K562 (cell line): ENCODE results near the gene LCN1. TPM values are rescaled to one million over a fixed set of nuclear protein-coding genes. Genes with fewer than 3 reads are reported as not detected.
A peak's percentile ranks its signal among the peaks of the same experiment; 100 is the strongest.

Source experiments
- ATAC-seq: fragments of 200-7000 bp; cut with Tn5 transposase; 3 replicates; pipeline ENCODE4 v1.9.1; 2020; ENCODE audit warnings: moderate library complexity
- BruUV-seq: library from RNA; stranded (reverse); fragments of 400-500 nt; replicated peaks from 2 replicates; lab custom pipeline; 2021; lab: Mats Ljungman, UMichigan
- CTCF ChIA-PET: fragments of 300-600 bp; formaldehyde crosslinking; extraction: SDS; loops from one replicate; lab custom pipeline; 2021; ENCODE audit warnings: low intra/inter-chr PET ratio; lab: Yijun Ruan, JAX
- POLR2A ChIA-PET: fragments of 300-600, 350-650 bp; sonication (Branson Sonifier 250); formaldehyde crosslinking; extraction: SDS; loops from one replicate; lab custom pipeline; 2021; ENCODE audit warnings: antibody characterized with exemption, inconsistent platforms; lab: Yijun Ruan, JAX
- DNase-seq, 4 experiments: peaks; one replicate each; pipeline versions ENCODE4 v3.0.0 to v3.0.0-alpha.2; 2011 to 2018; ENCODE audit warnings: low spot score in 3 of 4, mixed read lengths in 3 of 4; ENCODE audit errors: extremely low read depth in 1 of 4
- FAIRE-seq: peaks from 2 replicates; lab custom pipeline; 2011; peaks lifted over from hg19 to GRCh38; lab: Jason Lieb, UNC
- H2AFZ ChIP-seq: 2 replicates; pipeline ENCODE4 v1.6.0; 2011; ENCODE audit warnings: low read depth, low read length, control low read depth, inconsistent platforms
- H3K27ac ChIP-seq: fragments of 200-600 bp; 3 replicates; pipeline ENCODE4 v1.8.0; 2011; ENCODE audit warnings: low read depth, mild to moderate bottlenecking, control low read depth, inconsistent platforms, low read length, moderate library complexity, mixed read lengths; ENCODE audit errors: extremely low read depth
- H3K27me3 ChIP-seq, 2 experiments: fragments of 300-600 bp in 1 of 2; 2 replicates in 1 of 2; 3 replicates in 1 of 2; pipeline versions ENCODE4 v1.6.0 to v1.8.0; 2011; ENCODE audit warnings: inconsistent platforms in 2 of 2, low read length in 2 of 2, mild to moderate bottlenecking in 1 of 2, mixed read lengths in 1 of 2, moderate library complexity in 1 of 2; ENCODE audit not compliant: control insufficient read depth in 2 of 2, insufficient read depth in 2 of 2
- H3K36me3 ChIP-seq: fragments of 300-600 bp; 3 replicates; pipeline ENCODE4 v1.8.0; 2011; ENCODE audit warnings: mild to moderate bottlenecking, low read length, inconsistent platforms; ENCODE audit not compliant: control insufficient read depth, insufficient read depth
- H3K4me1 ChIP-seq, 2 experiments: fragments of 200-600 bp in 1 of 2; replicated peaks in 1 of 2; 2 replicates in 1 of 2; 3 replicates in 1 of 2; pipeline versions ENCODE4 v1.5.1 to v1.8.0; 2011; ENCODE audit warnings: inconsistent platforms in 2 of 2, low read length in 2 of 2, mild to moderate bottlenecking in 1 of 2, mixed read lengths in 1 of 2, moderate library complexity in 1 of 2; ENCODE audit not compliant: control insufficient read depth in 2 of 2, insufficient read depth in 2 of 2
- H3K4me2 ChIP-seq: 2 replicates; pipeline ENCODE4 v1.6.1; 2011; ENCODE audit warnings: low read length, control low read depth, inconsistent platforms, mixed read lengths; ENCODE audit not compliant: insufficient read depth
- H3K4me3 ChIP-seq: fragments of 200-600 bp; sonication (generic), shearing (Covaris generic); 2 replicates; pipeline ENCODE4 v1.5.1; 2016; ENCODE audit warnings: control low read depth, inconsistent platforms
- H3K79me2 ChIP-seq: fragments of 200-600 bp; 3 replicates; pipeline ENCODE4 v1.8.0; 2011; ENCODE audit warnings: low read length, inconsistent platforms; ENCODE audit not compliant: control insufficient read depth, insufficient read depth
- H3K9ac ChIP-seq, 2 experiments: 2 replicates each; pipeline versions ENCODE4 v1.6.0 to v1.6.1; 2011; ENCODE audit warnings: low read depth in 2 of 2, low read length in 2 of 2, control low read depth in 1 of 2, inconsistent platforms in 1 of 2, mild to moderate bottlenecking in 1 of 2, mixed read lengths in 1 of 2; ENCODE audit not compliant: insufficient read depth in 1 of 2
- H3K9me1 ChIP-seq: one replicate; pipeline ENCODE4 v1.6.0; 2011; ENCODE audit warnings: inconsistent platforms, mild to moderate bottlenecking, low read length, moderate library complexity; ENCODE audit not compliant: control insufficient read depth, insufficient read depth
- H3K9me3 ChIP-seq: replicated peaks from 2 replicates; pipeline ENCODE4 v1.5.1; 2011; ENCODE audit warnings: low read depth, low read length, inconsistent platforms; ENCODE audit not compliant: control insufficient read depth, insufficient read depth
- H4K20me1 ChIP-seq: replicated peaks from 2 replicates; pipeline ENCODE4 v1.6.1; 2011; ENCODE audit warnings: low read length, inconsistent platforms, mixed read lengths; ENCODE audit not compliant: control insufficient read depth, insufficient read depth
- E2F5 ChIP-seq: sonication (generic); formaldehyde crosslinking; IDR thresholded peaks from 2 replicates; pipeline ENCODE4 v1.8.0; 2022; ENCODE audit warnings: mild to moderate bottlenecking, missing genetic modification reagents
- HEY1 ChIP-seq: fragments of 250-450 bp; sonication (Bioruptor Pico); IDR thresholded peaks from 2 replicates; pipeline ENCODE4 v1.5.0; 2020; ENCODE audit warnings: mild to moderate bottlenecking, moderate library complexity, borderline replicate concordance
- LCOR ChIP-seq: sonication (generic); formaldehyde crosslinking; IDR thresholded peaks from 2 replicates; pipeline ENCODE4 v1.8.0; 2022; ENCODE audit warnings: mild to moderate bottlenecking, missing genetic modification reagents
- MYNN ChIP-seq, 2 experiments: sonication (generic); formaldehyde crosslinking in 1 of 2; IDR thresholded peaks; 2 replicates each; pipeline versions ENCODE4 v1.5.0 to v1.6.1; 2016 to 2020; ENCODE audit warnings: antibody characterized with exemption in 1 of 2, missing genetic modification reagents in 1 of 2
- PHB ChIP-seq: fragments of 250-450 bp; sonication (Bioruptor Pico); IDR thresholded peaks from 2 replicates; pipeline ENCODE4 v1.5.0; 2021
- SAP30 ChIP-seq: fragments of 200-600 bp; sonication (generic); IDR thresholded peaks from 2 replicates; pipeline ENCODE4 v1.6.1; 2012; ENCODE audit warnings: borderline replicate concordance, low read depth, mild to moderate bottlenecking, moderate library complexity, low read length, control low read depth, inconsistent platforms; ENCODE audit not compliant: insufficient read depth, poor library complexity, severe bottlenecking
- SNIP1 ChIP-seq: fragments of 450-650 bp; IDR thresholded peaks from 2 replicates; pipeline ENCODE4 v1.7.1; 2017; ENCODE audit warnings: low read depth, mild to moderate bottlenecking
- SP1 ChIP-seq: sonication (generic); formaldehyde crosslinking; IDR thresholded peaks from 2 replicates; pipeline ENCODE4 v1.8.1; 2022; ENCODE audit warnings: mild to moderate bottlenecking, missing genetic modification reagents
- STAT5B ChIP-seq: fragments of 250-450 bp; sonication (Bioruptor Pico); IDR thresholded peaks from 2 replicates; pipeline ENCODE4 v1.8.0; 2021; ENCODE audit warnings: mild to moderate bottlenecking, inconsistent platforms
- TCF7 ChIP-seq: sonication (generic); IDR thresholded peaks from 2 replicates; pipeline ENCODE4 v1.6.1; 2016; ENCODE audit warnings: antibody characterized with exemption, borderline replicate concordance
- ZBED1 ChIP-seq: IDR thresholded peaks from 2 replicates; pipeline ENCODE4 v1.6.1; 2014
- ZNF175 ChIP-seq: fragments of 200-800 bp; sonication (Bioruptor generic); IDR thresholded peaks from 2 replicates; pipeline ENCODE4 v1.6.1; 2016; ENCODE audit warnings: low read depth, mild to moderate bottlenecking, missing genetic modification characterization, missing compliant biosample characterization
- ZNF282 ChIP-seq: sonication (generic); formaldehyde crosslinking; IDR thresholded peaks from 2 replicates; pipeline ENCODE4 v1.8.1; 2023; ENCODE audit warnings: missing genetic modification reagents
- ZNF551 ChIP-seq: fragments of 250-450 bp; sonication (Bioruptor Pico); IDR thresholded peaks from 2 replicates; pipeline ENCODE4 v1.5.0; 2021; ENCODE audit warnings: mild to moderate bottlenecking, moderate library complexity
- ZNF830 ChIP-seq: fragments of 250-450 bp; sonication (Bioruptor Pico); IDR thresholded peaks from 2 replicates; pipeline ENCODE4 v1.5.0; 2021; ENCODE audit warnings: mild to moderate bottlenecking
- WGBS: fragments of 100-300 bp; shearing (Covaris generic); methylation state at CpG from one replicate; pipeline ENCODE4 v1.1.6; 2016; ENCODE audit warnings: low coverage, mixed read lengths; ENCODE audit not compliant: insufficient coverage; ENCODE audit errors: missing lambda C conversion rate; 5-methylcytosine and 5-hydroxymethylcytosine counted together
- in situ Hi-C: fragments of 300-500 bp; cut with MboI; formaldehyde crosslinking; loops from 4 replicates; pipeline ENCODE4 v1.15.0; 2018; ENCODE audit warnings: inconsistent platforms, mixed read lengths
- intact Hi-C: fragments of 100-400 bp; cut with micrococcal nuclease; formaldehyde crosslinking; loops from 2 replicates; pipeline ENCODE4 v1.14.2; 2022
- polyA plus RNA-seq, 8 experiments: library from polyadenylated mRNA; depleted of rRNA in 4 of 8; stranded (reverse) in 5 of 8; unstranded in 3 of 8; fragments of >200 nt; fragmentation: Nextera tagmentation in 2 of 8; fragmentation: Illumina TruSeq in 1 of 8; extraction: Ambion mirVana in 2 of 8; extraction: Trizol in 1 of 8; gene quantifications; 2 replicates each; pipeline versions ENCODE4 v1.2.1 to v1.2.3, GENCODE V29; 2011 to 2014; ENCODE audit warnings: inconsistent platforms in 1 of 8, missing spikeins in 1 of 8
- total RNA-seq, 7 experiments: library from RNA; depleted of rRNA in 6 of 7; stranded (reverse); fragments of >200 nt in 6 of 7; fragmentation: Illumina TruSeq in 2 of 7; extraction: Trizol in 2 of 7; gene quantifications; 2 replicates each; pipeline versions ENCODE4 v1.2.1 to v1.2.3, GENCODE V29; 2011 to 2021; ENCODE audit warnings: low replicate concordance in 1 of 7
- TF ChIP-seq, protein P1 (sequence below): sonication (generic); formaldehyde crosslinking; IDR thresholded peaks from 2 replicates; pipeline ENCODE4 v1.8.1; 2023; ENCODE audit warnings: mild to moderate bottlenecking, missing genetic modification reagents

The LCN1 gene
- total and polyA plus RNA-seq, 9 of the 15 experiments (the other 6 are each of a cell fraction or from before 2014, with no cell fraction given) = not detected

DNA sequence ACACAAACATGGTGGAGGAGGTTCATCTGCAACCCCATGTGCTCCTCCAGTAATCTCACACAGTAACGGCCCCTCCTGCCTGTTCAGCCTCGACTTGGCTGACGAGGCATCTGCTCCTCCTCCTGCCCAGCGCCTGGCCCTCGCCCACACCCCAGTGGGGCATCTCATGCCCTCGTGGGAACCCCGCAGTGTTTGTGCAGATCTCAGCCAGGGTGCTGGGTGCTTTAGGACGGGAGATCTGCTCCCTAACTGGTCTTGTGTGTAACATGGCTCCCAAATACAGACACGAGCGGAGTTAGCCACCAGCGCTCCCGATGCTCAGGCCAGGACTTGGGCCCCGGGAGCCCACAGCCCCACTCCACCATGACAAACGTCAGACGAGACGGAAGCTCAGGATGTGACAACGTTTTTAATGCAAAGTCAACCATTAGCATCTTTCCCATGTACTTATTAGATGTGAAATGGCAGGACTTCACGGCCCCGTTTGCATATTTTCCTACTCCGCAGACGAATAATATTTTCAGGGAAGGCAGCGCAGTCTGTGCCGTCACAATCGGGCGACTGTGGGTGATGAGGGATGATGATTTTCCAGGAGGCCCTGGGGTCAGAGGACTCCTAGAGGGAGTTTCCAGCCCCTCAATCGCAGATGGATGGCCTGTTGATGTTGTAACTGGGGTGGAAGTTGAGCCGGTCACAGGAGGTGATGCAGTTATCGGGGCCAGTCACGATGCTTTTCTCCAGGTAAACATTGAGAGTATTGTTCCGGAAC, 26.3 kb upstream of the LCN1 start:
- no peak for DNase-seq
- Histone ChIP-seq H3K4me1 (peaks cover 0 to 24% of the 10 kb centered on the region in 2 experiments; a peak in 3 of 5 replicates), H3K4me3 (no peak overlapping the region), H3K9me1 (no peaks in the 10 kb centered on the region), H4K20me1 (no peaks in the 10 kb centered on the region), H3K9me3 (no peaks in the 10 kb centered on the region), H3K4me2 (no peak overlapping the region), H3K9ac (peak overlapping the region in 1 of 2 experiments; percentile 31; a peak in 1 of 4 replicates), H3K27me3 (no peaks in the 10 kb centered on the region), H2AFZ (no peak overlapping the region), H3K36me3 (no peaks in the 10 kb centered on the region), H3K79me2 (no peaks in the 10 kb centered on the region), H3K27ac (no peak overlapping the region; the same call in 2 of the 3 replicates)
- no peak for FAIRE-seq
- POLR2A ChIA-PET = no interaction called here
- TF ChIP-seq ZNF282 (CRISPR knock-in tag) (no peak), SP1 (no peak), MYNN (IDR thresholded peaks at IDR 0.05) (no peak), MYNN (CRISPR knock-in tag; IDR thresholded peaks at IDR 0.05) (no peak), LCOR (CRISPR knock-in tag) (no peak), E2F5 (CRISPR knock-in tag) (no peak), TCF7 (no peak), SNIP1 (no peak), ZBED1 (no peak), STAT5B (CRISPR knock-in tag) (no peak), SAP30 (no peak), HEY1 (CRISPR knock-in tag) (no peak), ZNF551 (CRISPR knock-in tag) (no peak), ZNF175 (CRISPR knock-in tag) (no peak), ZNF830 (CRISPR knock-in tag) (no peak), PHB (CRISPR knock-in tag) (no peak)
- TF ChIP-seq, protein P1, sequence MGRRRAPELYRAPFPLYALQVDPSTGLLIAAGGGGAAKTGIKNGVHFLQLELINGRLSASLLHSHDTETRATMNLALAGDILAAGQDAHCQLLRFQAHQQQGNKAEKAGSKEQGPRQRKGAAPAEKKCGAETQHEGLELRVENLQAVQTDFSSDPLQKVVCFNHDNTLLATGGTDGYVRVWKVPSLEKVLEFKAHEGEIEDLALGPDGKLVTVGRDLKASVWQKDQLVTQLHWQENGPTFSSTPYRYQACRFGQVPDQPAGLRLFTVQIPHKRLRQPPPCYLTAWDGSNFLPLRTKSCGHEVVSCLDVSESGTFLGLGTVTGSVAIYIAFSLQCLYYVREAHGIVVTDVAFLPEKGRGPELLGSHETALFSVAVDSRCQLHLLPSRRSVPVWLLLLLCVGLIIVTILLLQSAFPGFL (CRISPR knock-in tag) = no peak
- intact Hi-C loops (no loop called here), in situ Hi-C loops (no loop called here)
- CTCF ChIA-PET = no interaction called here
- no peak for ATAC-seq
- 58% methylated on average over 30 of the region's 30 CpGs for WGBS
- BruUV-seq = no TSS peak
